HEK293T (cell line): ENCODE measurements around the gene ATP1B3.

Experiments
- CTBP1 ChIP-seq: fragments of 450-650 bp; IDR thresholded peaks from 2 replicates; pipeline ENCODE4 v1.6.1; 2016; ENCODE audit warnings: borderline replicate concordance
- FOXA1 ChIP-seq: fragments of 450-650 bp; IDR thresholded peaks from 2 replicates; pipeline ENCODE4 v1.6.1; 2016; ENCODE audit warnings: mild to moderate bottlenecking
- SUZ12 ChIP-seq: fragments of 450-650 bp; IDR thresholded peaks from 2 replicates; pipeline ENCODE4 v1.6.1; 2016; ENCODE audit warnings: mild to moderate bottlenecking

- TF ChIP-seq FOXA1 (no peak), SUZ12 (no peak), CTBP1 (no peak)
Observed at GRCh38 chr3:141901914-141902313, 25.5 kb downstream of the ATP1B3 start.
